Panc1 (cell line): ENCODE results near the gene NEFH. TPM values are rescaled to one million over a fixed set of nuclear protein-coding genes. Genes with fewer than 3 reads are reported as not detected.
A peak's percentile ranks its signal among the peaks of the same experiment; 100 is the strongest.

ENCODE experiments used
- ATAC-seq: fragments of 200-7000 bp; cut with Tn5 transposase; 2 replicates; pipeline ENCODE4 v1.9.1; 2020; ENCODE audit warnings: mild to moderate bottlenecking, moderate library complexity
- BruUV-seq: library from RNA; stranded (reverse); fragments of 400-500 nt; replicated peaks from 2 replicates; lab custom pipeline; 2021; lab: Mats Ljungman, UMichigan
- CTCF ChIA-PET: fragments of 300-600 bp; sonication (Branson Sonifier 250); formaldehyde crosslinking; loops from one replicate; lab custom pipeline; 2022; ENCODE audit warnings: antibody characterized with exemption; lab: Charles Lee
- POLR2A ChIA-PET: fragments of 300-600 bp; sonication (Branson Sonifier 250); formaldehyde crosslinking; loops from one replicate; lab custom pipeline; 2022; ENCODE audit warnings: antibody characterized with exemption; lab: Charles Lee
- DNase-seq: peaks from one replicate; pipeline ENCODE4 v3.0.0-alpha.2; 2010; ENCODE audit warnings: low read depth, low spot score
- H3K27ac ChIP-seq: 2 replicates; pipeline ENCODE4 v1.5.1; 2011; ENCODE audit warnings: mild to moderate bottlenecking, low read length, inconsistent platforms
- H3K27me3 ChIP-seq: fragments of 200-500 bp; sonication (Bioruptor generic); 2 replicates; pipeline ENCODE4 v1.6.0; 2014; ENCODE audit warnings: low read length, inconsistent platforms; ENCODE audit not compliant: control insufficient read depth, insufficient read depth
- H3K36me3 ChIP-seq: fragments of 200-500 bp; sonication (Bioruptor generic); 2 replicates; pipeline ENCODE4 v1.5.1; 2014; ENCODE audit warnings: inconsistent platforms, mild to moderate bottlenecking, low read length, moderate library complexity; ENCODE audit not compliant: control insufficient read depth, insufficient read depth
- H3K4me1 ChIP-seq: 2 replicates; pipeline ENCODE4 v1.5.1; 2011; ENCODE audit warnings: inconsistent platforms, mild to moderate bottlenecking, low read length, moderate library complexity; ENCODE audit not compliant: control insufficient read depth, insufficient read depth
- H3K4me3 ChIP-seq, 2 experiments: 2 replicates each; pipeline ENCODE4 v1.5.1; 2011 to 2012; ENCODE audit warnings: low read depth in 2 of 2, low read length in 2 of 2, mild to moderate bottlenecking in 2 of 2, inconsistent platforms in 1 of 2, moderate library complexity in 1 of 2
- H3K9me3 ChIP-seq: fragments of 200-500 bp; sonication (Bioruptor generic); 2 replicates; pipeline ENCODE4 v1.5.1; 2014; ENCODE audit warnings: low read depth, mild to moderate bottlenecking, inconsistent platforms, low read length, moderate library complexity; ENCODE audit not compliant: control insufficient read depth, insufficient read depth
- POLR2AphosphoS5 ChIP-seq: IDR thresholded peaks from 2 replicates; pipeline ENCODE4 v1.6.1; 2012; ENCODE audit warnings: mild to moderate bottlenecking, low read depth, low read length, moderate library complexity
- REST ChIP-seq, 2 experiments: IDR thresholded peaks; 2 replicates each; pipeline ENCODE4 v1.6.1; 2011 to 2012; ENCODE audit warnings: low read depth in 2 of 2, control low read depth in 1 of 2, low read length in 1 of 2, mild to moderate bottlenecking in 1 of 2, moderate library complexity in 1 of 2; ENCODE audit not compliant: insufficient read depth in 1 of 2
- SIN3A ChIP-seq: IDR thresholded peaks from 2 replicates; pipeline ENCODE4 v1.6.1; 2012; ENCODE audit warnings: low read depth, mild to moderate bottlenecking, low read length, moderate library complexity, borderline replicate concordance; ENCODE audit not compliant: insufficient read depth
- TCF7L2 ChIP-seq: IDR thresholded peaks from 2 replicates; pipeline ENCODE4 v1.6.1; 2011; ENCODE audit warnings: mild to moderate bottlenecking, low read depth, low read length, inconsistent platforms
- in situ Hi-C: cut with HindIII; loops from 2 replicates; pipeline ENCODE4 v1.10.0; 2016; ENCODE audit warnings: low sequenced_read_pairs, low pct_unique_long_range_greater_than_20kb
- intact Hi-C: fragments of 100-400 bp; cut with micrococcal nuclease; formaldehyde crosslinking; loops from one replicate; pipeline ENCODE4 v1.10.0; 2022; ENCODE audit not compliant: unreplicated experiment
- total RNA-seq: library from RNA; stranded (reverse); gene quantifications from one replicate; pipeline ENCODE4 v1.2.1, GENCODE V29; 2021; ENCODE audit not compliant: unreplicated experiment
- TF ChIP-seq, protein P1 (sequence below): fragments of 450-650 bp; IDR thresholded peaks from 2 replicates; pipeline ENCODE4 v1.5.1; 2017; ENCODE audit warnings: mild to moderate bottlenecking

Gene NEFH
- total RNA-seq, 1 experiment from 2014 or later = 0.08 TPM

DNA sequence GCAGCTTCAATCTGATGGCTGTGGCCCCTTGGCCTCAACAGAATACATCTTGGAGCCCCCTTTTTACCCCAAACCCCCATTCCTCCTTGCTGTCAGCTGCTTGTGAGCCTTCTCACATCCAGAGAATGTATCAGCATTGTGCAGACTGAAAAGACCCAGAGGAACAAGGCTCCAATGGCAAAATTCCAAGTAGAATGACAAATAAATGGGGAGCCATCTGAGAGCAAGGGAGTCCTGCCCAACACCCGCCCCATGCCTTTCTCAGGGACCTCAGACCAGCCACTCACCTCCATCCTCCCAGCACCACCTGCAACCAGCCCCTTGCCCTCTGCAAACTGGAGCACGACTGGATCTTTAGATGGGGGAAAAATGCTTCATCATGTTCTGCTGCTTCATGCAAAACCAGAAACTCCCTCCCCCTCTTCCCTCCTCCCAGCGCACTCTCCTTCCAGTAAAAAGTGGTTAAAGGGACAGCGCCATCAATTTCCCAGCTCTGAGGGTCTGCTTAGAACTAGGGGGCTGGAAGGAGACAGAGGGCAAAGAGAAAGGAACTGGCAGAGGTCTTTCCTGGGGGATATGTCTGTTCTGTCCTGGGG is 2.2 kb upstream of the NEFH start:
- DNase-seq = no peak
- no peak overlapping the region for H3K27ac ChIP-seq
- intact Hi-C loops = no loop called here
- no peaks in the 10 kb centered on the region for H3K9me3 ChIP-seq
- ChIA-PET CTCF (no interaction called here), POLR2A (no interaction called here)
- no peaks in the 10 kb centered on the region for H3K27me3 ChIP-seq
- no peak overlapping the region for H3K4me3 ChIP-seq
- H3K36me3 ChIP-seq = no peaks in the 10 kb centered on the region
- TF ChIP-seq POLR2AphosphoS5 (no peak), TCF7L2 (no peak), REST (IDR thresholded peaks at IDR 0.05; ENCODE audit: insufficient read depth in 1 of 2, low read depth in 2 of 2, low read length in 1 of 2) (no peak), SIN3A (no peak)
- TF ChIP-seq, protein P1, sequence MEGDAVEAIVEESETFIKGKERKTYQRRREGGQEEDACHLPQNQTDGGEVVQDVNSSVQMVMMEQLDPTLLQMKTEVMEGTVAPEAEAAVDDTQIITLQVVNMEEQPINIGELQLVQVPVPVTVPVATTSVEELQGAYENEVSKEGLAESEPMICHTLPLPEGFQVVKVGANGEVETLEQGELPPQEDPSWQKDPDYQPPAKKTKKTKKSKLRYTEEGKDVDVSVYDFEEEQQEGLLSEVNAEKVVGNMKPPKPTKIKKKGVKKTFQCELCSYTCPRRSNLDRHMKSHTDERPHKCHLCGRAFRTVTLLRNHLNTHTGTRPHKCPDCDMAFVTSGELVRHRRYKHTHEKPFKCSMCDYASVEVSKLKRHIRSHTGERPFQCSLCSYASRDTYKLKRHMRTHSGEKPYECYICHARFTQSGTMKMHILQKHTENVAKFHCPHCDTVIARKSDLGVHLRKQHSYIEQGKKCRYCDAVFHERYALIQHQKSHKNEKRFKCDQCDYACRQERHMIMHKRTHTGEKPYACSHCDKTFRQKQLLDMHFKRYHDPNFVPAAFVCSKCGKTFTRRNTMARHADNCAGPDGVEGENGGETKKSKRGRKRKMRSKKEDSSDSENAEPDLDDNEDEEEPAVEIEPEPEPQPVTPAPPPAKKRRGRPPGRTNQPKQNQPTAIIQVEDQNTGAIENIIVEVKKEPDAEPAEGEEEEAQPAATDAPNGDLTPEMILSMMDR = no peak
- BruUV-seq = no TSS peak
- in situ Hi-C loops = no loop called here
- ATAC-seq = no peak
- 0 out of 2 replicates have a peak, but pooled peaks cover 2% of the 10 kb centered on the region for H3K4me1 ChIP-seq

- intact Hi-C loops (no loop called here), in situ Hi-C loops (no loop called here)
- TF ChIP-seq POLR2AphosphoS5 = no peak
- TF ChIP-seq REST (IDR thresholded peaks at IDR 0.05; ENCODE audit: insufficient read depth in 1 of 2, low read depth in 2 of 2, low read length in 1 of 2) = peak; percentile 90 to 94
- H3K9me3 ChIP-seq = no peaks in the 10 kb centered on the region
- POLR2A ChIA-PET = no interaction called here
- H3K27me3 ChIP-seq = no peaks in the 10 kb centered on the region
- no peak overlapping the region for H3K4me3 ChIP-seq
- BruUV-seq = no TSS peak
- 0 out of 2 replicates have a peak, but pooled peaks cover 2% of the 10 kb centered on the region for H3K4me1 ChIP-seq
- CTCF ChIA-PET = no interaction called here
- DNase-seq (no peak), ATAC-seq (no peak; the same call in 1 of the 2 replicates)
- H3K36me3 ChIP-seq = no peaks in the 10 kb centered on the region
- H3K27ac ChIP-seq = no peak overlapping the region
These were observed 1.4 kb upstream of the NEFH start for GRCh38 chr22:29478326-29479276.
